PC-9 (cell line): ENCODE data around the gene DSCAM. TPM values are rescaled to one million over a fixed set of nuclear protein-coding genes. Genes with fewer than 3 reads are reported as not detected.

ENCODE experiments used
- BruUV-seq: library from RNA; stranded (reverse); fragments of 400-500 nt; replicated peaks from 2 replicates; lab custom pipeline; 2021; lab: Mats Ljungman, UMichigan
- CTCF ChIA-PET: fragments of 300-600 bp; sonication (Branson Sonifier 250); formaldehyde crosslinking; loops from one replicate; lab custom pipeline; 2022; ENCODE audit warnings: antibody characterized with exemption; lab: Charles Lee
- POLR2A ChIA-PET: fragments of 300-600 bp; sonication (Branson Sonifier 250); formaldehyde crosslinking; loops from one replicate; lab custom pipeline; 2022; ENCODE audit warnings: antibody characterized with exemption; ENCODE audit not compliant: unreplicated experiment; lab: Charles Lee
- DNase-seq, 2 experiments: peaks; one replicate each; pipeline versions ENCODE4 v3.0.0 to v3.0.0-alpha.2; 2015 to 2022; ENCODE audit warnings: mixed read lengths in 1 of 2
- H2AFZ ChIP-seq: fragments of 200-600 bp; sonication (generic); 2 replicates; pipeline ENCODE4 v1.8.1; 2017; ENCODE audit warnings: antibody characterized with exemption
- H3F3A ChIP-seq: fragments of 200-600 bp; sonication (generic); 2 replicates; pipeline ENCODE4 v1.8.1; 2017; ENCODE audit warnings: antibody characterized with exemption, mild to moderate bottlenecking, low read depth; ENCODE audit not compliant: insufficient read depth
- H3K27ac ChIP-seq: fragments of 200-600 bp; sonication (generic); 2 replicates; pipeline ENCODE4 v1.6.1; 2016; ENCODE audit warnings: mixed run types
- H3K27me3 ChIP-seq: fragments of 200-600 bp; sonication (generic); 2 replicates; pipeline ENCODE4 v1.6.1; 2016; ENCODE audit warnings: low read depth, mixed run types; ENCODE audit not compliant: insufficient read depth
- H3K36me3 ChIP-seq: fragments of 200-600 bp; sonication (generic); 2 replicates; pipeline ENCODE4 v1.6.1; 2016; ENCODE audit warnings: low read depth, mixed run types
- H3K4me1 ChIP-seq: fragments of 200-600 bp; sonication (generic); replicated peaks from 2 replicates; pipeline ENCODE4 v1.6.1; 2016; ENCODE audit warnings: mixed run types; ENCODE audit not compliant: insufficient read depth
- H3K4me2 ChIP-seq: fragments of 200-600 bp; sonication (generic); 2 replicates; pipeline ENCODE4 v1.6.1; 2017; ENCODE audit warnings: mixed run types
- H3K4me3 ChIP-seq: fragments of 200-600 bp; sonication (generic); 2 replicates; pipeline ENCODE4 v1.6.1; 2016; ENCODE audit warnings: mixed run types
- H3K79me2 ChIP-seq: fragments of 200-600 bp; sonication (generic); 2 replicates; pipeline ENCODE4 v1.6.1; 2017; ENCODE audit warnings: low read depth, mixed run types
- H3K9me2 ChIP-seq: fragments of 200-600 bp; sonication (generic); 2 replicates; pipeline ENCODE4 v1.8.1; 2017; ENCODE audit warnings: mild to moderate bottlenecking; ENCODE audit not compliant: insufficient read depth
- H3K9me3 ChIP-seq: fragments of 200-600 bp; sonication (generic); 2 replicates; pipeline ENCODE4 v1.8.1; 2016; ENCODE audit warnings: low read depth; ENCODE audit not compliant: insufficient read depth
- H4K20me1 ChIP-seq: fragments of 200-600 bp; sonication (generic); 2 replicates; pipeline ENCODE4 v1.8.1; 2017; ENCODE audit not compliant: insufficient read depth
- CTCF ChIP-seq: fragments of 200-600 bp; sonication (generic); conservative IDR thresholded peaks from 2 replicates; pipeline ENCODE4 v1.6.1; 2017; ENCODE audit warnings: mixed run types, antibody characterized with exemption, mild to moderate bottlenecking, moderate library complexity
- EZH2 ChIP-seq: fragments of 200-600 bp; sonication (generic); IDR thresholded peaks from 2 replicates; pipeline ENCODE4 v1.8.0; 2017; ENCODE audit warnings: antibody characterized with exemption, low read depth
- intact Hi-C: fragments of 100-400 bp; cut with micrococcal nuclease; formaldehyde crosslinking; loops from one replicate; pipeline ENCODE4 v1.10.0; 2022; ENCODE audit not compliant: unreplicated experiment
- total RNA-seq: library from RNA; stranded (reverse); gene quantifications from 2 replicates; pipeline ENCODE4 v1.2.3, GENCODE V29; 2021

DSCAM gene
- total RNA-seq, 1 experiment from 2014 or later: not detected

GRCh38 chr21:40754466-40754865 lies 92.5 kb downstream of the DSCAM start:
- Histone ChIP-seq H4K20me1 (no peaks in the 10 kb centered on the region), H3K9me3 (no peaks in the 10 kb centered on the region), H3F3A (no peaks in the 10 kb centered on the region), H3K4me2 (no peak overlapping the region), H3K4me1 (no peaks in the 10 kb centered on the region), H2AFZ (no peak overlapping the region), H3K27me3 (0 out of 2 replicates have a peak, but pooled peaks cover 3% of the 10 kb centered on the region), H3K27ac (no peak overlapping the region), H3K9me2 (no peaks in the 10 kb centered on the region), H3K36me3 (no peaks in the 10 kb centered on the region), H3K4me3 (no peak overlapping the region), H3K79me2 (no peaks in the 10 kb centered on the region)
- no TSS peak for BruUV-seq
- POLR2A ChIA-PET: no interaction called here
- no peak for DNase-seq
- CTCF ChIA-PET: no interaction called here
- intact Hi-C loops: no loop called here
- TF ChIP-seq EZH2: no peak
- no peak for TF ChIP-seq CTCF

GRCh38 chr21:40753756-40754155 lies 93.2 kb downstream of the DSCAM start:
- intact Hi-C loops: no loop called here
- Histone ChIP-seq H3F3A (no peaks in the 10 kb centered on the region), H3K9me2 (no peaks in the 10 kb centered on the region), H4K20me1 (no peaks in the 10 kb centered on the region), H3K27ac (no peak overlapping the region), H2AFZ (no peak overlapping the region), H3K36me3 (no peaks in the 10 kb centered on the region), H3K4me3 (no peak overlapping the region), H3K9me3 (no peaks in the 10 kb centered on the region), H3K4me1 (no peaks in the 10 kb centered on the region), H3K4me2 (no peak overlapping the region), H3K27me3 (0 out of 2 replicates have a peak, but pooled peaks cover 3% of the 10 kb centered on the region), H3K79me2 (no peaks in the 10 kb centered on the region)
- POLR2A ChIA-PET: no interaction called here
- CTCF ChIA-PET: no interaction called here
- DNase-seq: no peak
- BruUV-seq: no TSS peak
- TF ChIP-seq EZH2 (no peak), CTCF (no peak)

- CTCF ChIA-PET: no interaction called here
- Histone ChIP-seq H3K4me1 (no peaks in the 10 kb centered on the region), H3K27ac (no peak overlapping the region), H2AFZ (no peak overlapping the region), H3K27me3 (0 out of 2 replicates have a peak, but pooled peaks cover 3% of the 10 kb centered on the region), H3K36me3 (no peaks in the 10 kb centered on the region), H4K20me1 (no peaks in the 10 kb centered on the region), H3F3A (no peaks in the 10 kb centered on the region), H3K9me2 (no peaks in the 10 kb centered on the region), H3K79me2 (no peaks in the 10 kb centered on the region), H3K4me2 (no peak overlapping the region), H3K4me3 (no peak overlapping the region), H3K9me3 (no peaks in the 10 kb centered on the region)
- POLR2A ChIA-PET: no interaction called here
- intact Hi-C loops: no loop called here
- no peak for TF ChIP-seq EZH2
- no peak for TF ChIP-seq CTCF
- DNase-seq: no peak
- BruUV-seq: no TSS peak
Observed at GRCh38 chr21:40752125-40752524, 94.8 kb downstream of the DSCAM start.
